Glutamatergic neuron (in vitro differentiated cells): ENCODE measurements around the gene STOM. TPM values are rescaled to one million over a fixed set of nuclear protein-coding genes. Genes with fewer than 3 reads are reported as not detected.

Experiments
- DNase-seq: peaks from one replicate; pipeline ENCODE4 v3.0.0; 2022
- H3K27ac Mint-ChIP-seq: one replicate; pipeline ENCODE4 v1.8.0; 2020; ENCODE audit warnings: mild to moderate bottlenecking, mixed read lengths, inconsistent platforms; ENCODE audit not compliant: unreplicated experiment
- H3K27me3 Mint-ChIP-seq: one replicate; pipeline ENCODE4 v1.8.0; 2020; ENCODE audit warnings: mild to moderate bottlenecking, moderate library complexity, mixed read lengths, inconsistent platforms; ENCODE audit not compliant: unreplicated experiment
- H3K36me3 Mint-ChIP-seq: one replicate; pipeline ENCODE4 v1.8.0; 2020; ENCODE audit warnings: mild to moderate bottlenecking, mixed read lengths, inconsistent platforms; ENCODE audit not compliant: unreplicated experiment
- H3K4me1 Mint-ChIP-seq: one replicate; pipeline ENCODE4 v1.8.0; 2020; ENCODE audit warnings: mild to moderate bottlenecking, low read depth, mixed read lengths, inconsistent platforms; ENCODE audit not compliant: unreplicated experiment
- H3K4me3 Mint-ChIP-seq: one replicate; pipeline ENCODE4 v1.8.0; 2020; ENCODE audit warnings: mild to moderate bottlenecking, mixed read lengths, inconsistent platforms; ENCODE audit not compliant: unreplicated experiment
- H3K9me3 Mint-ChIP-seq: one replicate; pipeline ENCODE4 v1.8.0; 2020; ENCODE audit warnings: mild to moderate bottlenecking, moderate library complexity, mixed read lengths, inconsistent platforms; ENCODE audit not compliant: unreplicated experiment
- total RNA-seq: library from RNA; stranded (reverse); fragmentation: NEBNext Ultra II Directional; extraction: Animal tissue kit (Norgen Biotek cat#: 25700); gene quantifications from one replicate; pipeline ENCODE4 v1.2.1, GENCODE V29; 2021; ENCODE audit not compliant: unreplicated experiment
- TF ChIP-seq, protein P1 (sequence below): fragments of 200-600 bp; sonication (generic); IDR thresholded peaks from one replicate; pipeline ENCODE4 v1.5.0; 2021; ENCODE audit not compliant: partially characterized antibody, unreplicated experiment

STOM gene
- total RNA-seq, 1 donor from 2014 or later = 2.0 TPM

DNA sequence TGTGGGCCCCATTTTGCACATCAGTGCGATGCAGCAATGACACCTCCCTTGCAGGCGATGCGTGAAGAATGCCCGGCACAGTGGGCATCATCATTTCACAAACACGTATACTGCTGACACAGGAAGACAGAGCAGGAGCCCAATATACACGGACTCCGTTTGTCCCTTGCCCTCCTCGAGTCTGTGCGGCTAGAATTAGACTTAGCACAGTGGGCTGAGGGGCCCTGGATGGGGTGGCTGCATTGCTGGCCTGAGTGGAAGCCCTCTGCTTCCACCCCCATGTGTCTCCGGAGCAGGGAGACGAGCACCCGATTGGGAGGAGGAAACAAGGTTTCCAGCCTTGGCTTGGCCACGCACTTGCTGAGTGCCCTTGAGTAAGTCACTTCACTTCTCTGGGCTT, 61.3 kb downstream of the STOM start:
- DNase-seq = peak; percentile 5
- Mint-ChIP-seq H3K27me3 (peaks cover 3% of the 10 kb centered on the region), H3K4me3 (no peak overlapping the region), H3K36me3 (peaks cover 5% of the 10 kb centered on the region), H3K4me1 (no peaks in the 10 kb centered on the region), H3K9me3 (no peaks in the 10 kb centered on the region), H3K27ac (no peak overlapping the region)
- TF ChIP-seq, protein P1, sequence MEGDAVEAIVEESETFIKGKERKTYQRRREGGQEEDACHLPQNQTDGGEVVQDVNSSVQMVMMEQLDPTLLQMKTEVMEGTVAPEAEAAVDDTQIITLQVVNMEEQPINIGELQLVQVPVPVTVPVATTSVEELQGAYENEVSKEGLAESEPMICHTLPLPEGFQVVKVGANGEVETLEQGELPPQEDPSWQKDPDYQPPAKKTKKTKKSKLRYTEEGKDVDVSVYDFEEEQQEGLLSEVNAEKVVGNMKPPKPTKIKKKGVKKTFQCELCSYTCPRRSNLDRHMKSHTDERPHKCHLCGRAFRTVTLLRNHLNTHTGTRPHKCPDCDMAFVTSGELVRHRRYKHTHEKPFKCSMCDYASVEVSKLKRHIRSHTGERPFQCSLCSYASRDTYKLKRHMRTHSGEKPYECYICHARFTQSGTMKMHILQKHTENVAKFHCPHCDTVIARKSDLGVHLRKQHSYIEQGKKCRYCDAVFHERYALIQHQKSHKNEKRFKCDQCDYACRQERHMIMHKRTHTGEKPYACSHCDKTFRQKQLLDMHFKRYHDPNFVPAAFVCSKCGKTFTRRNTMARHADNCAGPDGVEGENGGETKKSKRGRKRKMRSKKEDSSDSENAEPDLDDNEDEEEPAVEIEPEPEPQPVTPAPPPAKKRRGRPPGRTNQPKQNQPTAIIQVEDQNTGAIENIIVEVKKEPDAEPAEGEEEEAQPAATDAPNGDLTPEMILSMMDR = no peak

DNA sequence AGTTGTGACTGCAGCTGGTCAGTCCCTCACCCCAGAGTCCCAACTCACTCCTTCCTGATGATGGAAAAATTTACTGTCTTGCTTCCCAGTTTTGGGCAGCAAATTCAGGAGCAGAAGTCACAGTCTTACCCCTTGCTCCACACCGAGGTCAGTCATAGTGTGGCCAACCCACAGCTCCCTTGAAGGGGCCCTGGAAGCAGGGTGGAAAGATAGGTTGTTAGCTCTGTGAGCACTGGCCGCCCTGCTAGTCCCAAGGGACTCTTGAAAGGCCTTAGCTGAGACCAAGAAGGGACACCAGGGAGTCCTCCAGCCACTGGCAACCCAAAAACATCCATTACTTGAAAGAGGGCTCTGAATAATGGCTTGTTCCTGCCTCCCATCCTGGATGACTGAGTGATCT, 62.1 kb downstream of the STOM start:
- Mint-ChIP-seq H3K9me3 (no peaks in the 10 kb centered on the region), H3K4me3 (no peak overlapping the region), H3K4me1 (no peaks in the 10 kb centered on the region), H3K36me3 (peaks cover 5% of the 10 kb centered on the region), H3K27me3 (peaks cover 3% of the 10 kb centered on the region), H3K27ac (no peak overlapping the region)
- TF ChIP-seq, protein P1 = no peak
- peak; percentile 4 for DNase-seq

DNA sequence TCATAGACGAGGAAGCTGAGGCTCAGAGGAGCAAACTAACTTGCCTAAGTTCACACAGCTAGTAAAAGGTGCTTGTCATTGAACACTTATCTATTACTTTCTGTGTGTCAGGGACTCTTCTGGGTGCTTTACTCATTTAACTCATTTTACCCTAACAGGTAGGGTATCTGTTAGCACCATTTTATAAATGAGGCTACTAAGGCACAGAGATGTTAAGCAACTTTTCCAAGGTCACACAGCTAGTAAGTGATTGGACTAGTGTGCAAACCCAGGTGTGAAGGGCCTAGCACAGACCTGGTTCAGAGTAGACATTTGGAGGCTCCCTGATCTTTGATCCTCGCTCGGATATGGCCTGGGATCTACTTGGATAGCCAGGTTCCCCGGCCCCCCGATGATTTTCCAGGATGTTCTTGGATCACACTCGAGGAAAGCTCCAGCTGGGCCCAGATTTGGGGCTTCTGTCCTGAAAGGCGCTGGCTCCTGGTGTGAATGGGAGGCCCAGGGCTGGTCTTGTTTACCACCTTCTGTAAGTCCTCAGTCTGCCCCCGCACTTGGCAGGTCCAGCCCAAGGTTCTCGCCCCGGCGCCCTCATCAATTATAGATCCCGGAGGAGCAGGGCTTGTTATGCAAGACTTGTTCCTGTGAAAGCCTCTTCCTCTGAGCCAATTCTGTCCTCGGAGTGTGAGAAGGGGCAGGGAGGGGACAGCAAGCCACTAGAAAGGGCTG, 64.6 kb downstream of the STOM start:
- H3K4me3 Mint-ChIP-seq = no peak overlapping the region
- peak; percentile 34 for DNase-seq
- no peak overlapping the region for H3K27ac Mint-ChIP-seq
- TF ChIP-seq, protein P1 = no peak
- H3K9me3 Mint-ChIP-seq = no peaks in the 10 kb centered on the region
- H3K27me3 Mint-ChIP-seq = peaks cover 3% of the 10 kb centered on the region
- peaks cover under 1% of the 10 kb centered on the region for H3K4me1 Mint-ChIP-seq
- no peaks in the 10 kb centered on the region for H3K36me3 Mint-ChIP-seq

DNA sequence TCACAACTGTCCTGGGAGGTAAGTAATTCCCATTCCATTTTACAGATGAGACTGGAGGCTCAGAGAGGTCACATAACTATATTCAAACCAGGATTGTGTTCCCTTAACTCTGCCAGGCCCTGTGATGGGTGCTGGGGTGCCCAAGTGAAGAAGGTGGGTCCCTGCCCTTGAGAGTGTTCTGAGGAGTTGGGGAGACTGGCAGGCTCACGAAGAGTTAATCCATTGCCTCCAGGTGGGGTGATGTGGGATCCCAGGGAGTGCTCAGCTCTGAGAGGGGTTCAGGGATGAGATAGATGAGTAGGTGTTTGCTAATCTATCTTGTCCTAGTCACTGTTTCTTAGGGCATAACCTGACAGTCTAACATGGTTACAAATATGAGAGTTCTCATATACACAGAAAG, 65.3 kb downstream of the STOM start:
- DNase-seq = peak; percentile 2
- H3K27me3 Mint-ChIP-seq = peaks cover 8% of the 10 kb centered on the region

More for the DNA sequence above, 65.3 kb downstream of the STOM start:
- H3K4me3 Mint-ChIP-seq = no peak overlapping the region
- peaks cover 4% of the 10 kb centered on the region for H3K4me1 Mint-ChIP-seq
- H3K9me3 Mint-ChIP-seq = peaks cover 4% of the 10 kb centered on the region
- H3K36me3 Mint-ChIP-seq = no peaks in the 10 kb centered on the region
- no peak overlapping the region for H3K27ac Mint-ChIP-seq
- TF ChIP-seq, protein P1 = no peak
